Activated T-cell treated with anti-CD3 and anti-CD28 coated beads, Interleukin-2, amount 50 U/mL, for 1 hour (primary cell): ENCODE results near the gene TCHH.

Experiments
- DNase-seq: peaks from one replicate; pipeline ENCODE4 v3.0.0-alpha.2; 2020

The TCHH gene

DNA sequence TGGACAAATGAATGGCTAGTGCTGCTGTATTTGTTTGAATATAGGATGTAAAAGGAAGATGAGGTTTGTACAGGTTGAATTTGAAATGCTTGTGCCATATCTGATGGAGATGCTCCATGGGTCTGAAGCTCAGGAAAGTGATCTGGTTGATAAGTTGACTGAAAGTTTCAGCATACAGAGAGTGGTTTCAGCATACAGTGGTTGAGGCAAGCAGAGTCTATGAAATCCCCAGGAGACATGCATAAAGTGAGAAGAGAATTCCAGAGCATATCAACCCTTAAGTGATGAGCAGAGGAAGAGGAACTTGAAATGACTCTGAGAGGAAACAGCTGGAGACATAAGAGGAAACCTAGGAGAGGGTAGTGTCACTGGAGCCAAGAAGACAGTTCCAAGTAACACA, 48.1 kb downstream of the TCHH start:
- DNase-seq: no peak

DNA sequence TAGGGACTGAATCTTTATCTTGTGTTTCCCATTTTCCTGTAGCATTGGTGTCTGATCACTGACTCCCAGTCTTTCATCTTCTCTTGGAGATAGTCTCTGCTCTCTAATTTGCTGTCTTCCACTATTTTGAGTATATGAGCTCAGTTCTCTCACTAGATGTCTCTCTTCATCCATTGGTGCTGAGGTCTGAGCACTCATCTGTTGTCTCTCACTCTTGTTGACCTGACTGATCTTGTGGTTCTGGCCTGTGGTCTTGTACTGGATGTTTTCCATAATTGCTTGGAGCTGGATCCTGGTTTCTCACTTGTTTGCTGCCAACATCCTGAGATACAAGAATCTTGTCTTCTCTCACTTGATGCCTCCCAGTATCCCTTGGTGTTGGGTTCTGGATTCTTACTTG, 53.3 kb downstream of the TCHH start:
- DNase-seq: no peak
